Stimulated activated CD4-positive, alpha-beta T cell treated with anti-CD3 and anti-CD28 coated beads, TNF-alpha, amount 100 ng/mL, for 1 hour (primary cell): ENCODE data around the gene CRY2.

Experiments used
- DNase-seq, 3 donors: peaks; one replicate each; pipeline ENCODE4 v3.0.0-alpha.2; 2020; ENCODE audit warnings: low read depth in 3 of 3, low spot score in 1 of 3

Gene CRY2

DNA sequence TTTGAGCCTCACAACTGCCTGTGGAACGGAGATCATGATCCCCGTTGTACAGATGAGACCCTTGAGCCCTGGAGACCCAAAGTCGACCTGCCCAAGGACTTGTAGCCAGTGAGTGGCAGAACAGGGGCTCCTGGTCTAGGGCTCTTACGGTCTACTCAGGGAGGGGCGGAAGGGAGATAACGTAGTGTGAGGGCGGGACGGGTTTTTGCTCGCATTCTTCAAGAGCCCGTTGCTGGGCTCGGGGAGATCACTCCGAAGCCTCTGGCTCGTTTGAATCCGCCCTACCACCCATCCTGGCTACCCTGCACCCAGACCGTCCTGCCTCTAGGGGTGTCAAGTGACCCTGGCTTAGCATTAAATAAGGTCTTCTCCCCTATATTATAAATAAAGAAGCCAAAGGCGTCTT is 639 bp downstream of the CRY2 start:
- peak in 1 of 3 donors; percentile 0 for DNase-seq

DNA sequence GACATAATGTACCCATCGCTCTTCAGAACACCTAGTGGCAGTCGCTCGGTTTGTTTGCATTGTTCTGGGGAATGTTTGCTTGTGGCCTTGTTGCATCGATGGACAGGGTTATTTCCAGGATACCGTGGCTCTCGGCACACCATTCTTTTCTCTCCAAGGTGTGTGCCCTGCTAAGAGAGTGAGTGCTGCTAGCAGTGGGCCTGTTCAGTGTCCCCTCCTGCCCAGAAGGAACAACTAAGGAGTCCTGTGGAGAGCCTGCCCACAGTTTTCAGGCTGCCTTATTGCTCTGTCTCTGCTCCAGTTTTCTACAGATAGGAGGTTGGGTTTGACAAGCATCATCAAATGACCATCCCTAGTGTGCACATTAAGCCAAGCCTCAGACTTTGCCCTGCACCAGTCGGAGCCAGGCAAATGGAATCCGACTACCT is 1.4 kb downstream of the CRY2 start:
- DNase-seq: no peak

DNA sequence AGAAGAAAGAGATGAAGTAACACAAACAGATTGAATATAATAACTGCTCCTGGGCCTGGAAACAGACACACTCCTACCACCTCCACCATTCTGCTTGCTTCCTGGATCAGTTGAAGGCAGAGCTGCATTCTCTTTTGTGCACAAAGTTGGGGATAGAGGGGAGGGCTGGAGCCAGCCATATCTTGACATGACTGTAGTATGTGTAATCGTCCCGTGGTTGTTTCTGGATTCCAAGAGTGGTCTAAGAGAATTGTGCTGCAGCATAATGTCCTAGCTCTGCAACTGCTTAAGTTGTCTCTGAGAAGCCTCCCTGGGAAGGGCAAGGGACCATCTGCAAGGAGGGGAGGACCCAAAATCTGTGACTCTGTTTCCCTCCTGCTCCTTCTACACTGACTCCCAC is 3.2 kb downstream of the CRY2 start:
- DNase-seq: no peak

DNA sequence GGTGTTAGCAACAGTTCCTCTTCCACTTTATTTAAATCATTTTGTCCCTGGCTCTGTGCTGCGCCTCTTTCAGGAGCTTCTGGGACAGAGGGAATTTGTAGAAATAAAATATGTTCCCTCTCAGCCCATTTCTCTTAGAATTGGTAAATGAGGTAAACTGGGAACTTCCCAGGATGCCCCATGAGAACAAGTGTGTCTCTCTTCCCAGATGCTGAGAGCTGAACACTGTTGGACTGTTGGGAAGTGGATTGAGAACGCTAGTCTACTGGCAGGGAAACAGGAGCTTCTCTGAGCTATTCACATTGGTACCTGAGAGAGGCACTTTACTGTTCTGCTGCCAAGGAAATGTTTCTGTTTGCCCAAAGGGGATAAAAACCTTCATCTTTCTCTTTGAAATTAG is 4.0 kb downstream of the CRY2 start:
- no peak for DNase-seq

DNA sequence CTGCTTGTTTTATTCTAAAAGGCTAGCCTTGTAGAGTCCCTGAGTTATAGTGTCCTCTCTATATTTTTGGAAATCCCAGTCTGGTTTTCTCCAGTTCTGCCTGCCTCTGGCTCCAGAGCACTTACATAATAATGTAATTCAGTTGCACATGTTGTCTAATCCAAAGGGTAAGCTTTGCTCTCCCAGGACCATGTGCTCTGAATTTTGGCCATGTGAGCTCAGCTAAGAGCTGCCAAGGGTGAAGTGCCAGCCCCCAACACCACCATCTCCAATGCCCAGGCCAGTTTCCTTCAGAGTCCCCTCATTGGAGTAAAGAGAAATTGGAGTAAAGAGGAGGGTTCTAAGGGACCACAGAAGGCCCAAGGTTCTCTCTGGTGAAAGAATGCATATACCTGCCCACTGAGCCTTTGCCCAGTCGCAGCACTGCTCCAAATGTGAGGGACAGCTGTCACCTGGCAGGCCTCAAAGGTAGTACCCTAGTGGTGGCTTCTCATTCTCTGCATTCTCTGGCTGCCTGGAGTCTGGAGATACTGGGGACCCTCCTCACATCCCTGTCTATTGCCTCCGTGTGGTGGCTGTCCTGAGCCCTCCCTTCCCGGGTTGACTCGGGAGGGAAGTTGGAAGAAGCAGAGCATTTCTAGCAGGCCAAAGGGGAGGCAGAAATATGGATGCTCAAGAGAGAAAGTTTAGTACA is 4.9 kb downstream of the CRY2 start:
- no peak for DNase-seq

DNA sequence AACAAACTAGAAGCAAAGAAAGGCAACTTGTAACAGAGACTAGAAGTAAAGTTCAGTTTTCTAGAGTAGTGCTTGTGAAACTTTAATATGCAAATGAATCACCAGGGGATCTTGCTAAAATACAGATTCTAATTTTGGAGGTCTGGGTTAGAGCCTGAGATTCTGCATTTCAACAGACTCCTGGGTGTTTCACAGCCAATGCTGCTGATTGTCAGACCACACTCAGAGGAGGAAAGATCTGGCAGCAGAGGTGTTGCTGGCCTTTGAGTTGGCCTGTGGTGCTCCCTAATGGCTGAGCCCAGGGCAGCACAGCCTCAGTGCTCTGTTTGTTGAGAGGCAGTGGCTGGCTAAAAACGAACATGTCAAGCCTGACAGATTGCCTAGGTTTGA is 5.4 kb downstream of the CRY2 start:
- DNase-seq: no peak

DNA sequence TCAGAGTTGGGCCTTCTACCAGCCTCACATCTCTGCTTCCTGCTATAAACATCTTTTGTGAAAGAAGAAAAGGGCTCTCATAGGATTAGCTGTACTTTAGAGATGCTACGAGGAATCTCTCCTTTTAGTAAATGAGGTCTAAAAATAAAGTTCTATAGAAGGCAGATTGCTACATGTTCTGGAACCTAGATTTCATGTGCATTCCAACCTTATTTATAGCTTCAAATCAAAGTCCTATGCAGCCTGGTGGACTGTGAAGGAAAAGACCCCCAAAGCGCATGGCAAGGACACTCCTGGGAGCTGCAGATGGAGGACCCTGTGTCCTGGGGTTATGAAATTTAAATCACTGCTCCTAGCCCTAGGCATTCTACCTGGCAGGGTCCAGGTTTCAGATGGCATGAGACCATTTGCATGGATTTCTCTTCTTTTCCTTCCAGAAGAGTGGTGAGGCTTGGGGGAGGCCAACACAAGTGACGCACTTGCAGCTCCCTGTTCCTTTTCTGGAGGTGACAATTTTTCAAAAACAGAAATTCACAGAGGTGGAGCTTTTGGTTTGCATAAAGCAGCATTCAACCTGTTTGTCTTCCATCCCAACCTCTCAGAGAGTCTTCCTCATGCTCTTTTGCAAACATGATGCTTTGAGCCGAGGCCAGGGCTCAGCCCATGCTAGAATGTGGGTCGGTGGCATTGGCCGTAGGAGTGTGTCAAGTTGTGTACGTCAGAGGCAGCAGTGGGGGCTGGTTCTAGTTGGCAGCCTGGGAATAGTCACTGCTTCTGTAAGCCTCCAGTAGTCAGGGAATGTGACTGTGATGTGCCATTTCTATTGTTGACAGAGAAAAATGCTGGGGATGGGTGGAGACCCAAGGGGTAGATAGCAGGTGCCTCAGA is 6.3 kb downstream of the CRY2 start:
- DNase-seq: no peak

DNA sequence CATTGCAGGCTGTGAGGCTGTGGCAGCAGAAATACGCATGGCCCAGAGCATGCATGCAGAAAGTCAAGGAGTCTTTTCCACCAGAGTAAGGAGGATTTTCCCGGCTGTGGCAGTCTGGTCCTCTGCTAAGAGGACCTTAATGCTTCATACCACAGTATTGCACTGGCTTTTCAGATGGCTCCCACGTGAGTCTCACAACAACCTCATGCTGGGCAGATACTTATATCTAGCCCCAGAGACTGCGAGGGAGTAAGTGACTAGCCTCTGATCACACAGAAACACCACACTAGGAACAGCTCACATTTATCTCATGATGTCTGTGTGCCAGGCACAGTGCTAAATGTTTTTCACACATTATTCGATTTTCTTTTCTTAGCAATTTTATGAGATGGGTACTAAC is 8.0 kb downstream of the CRY2 start:
- DNase-seq: no peak

DNA sequence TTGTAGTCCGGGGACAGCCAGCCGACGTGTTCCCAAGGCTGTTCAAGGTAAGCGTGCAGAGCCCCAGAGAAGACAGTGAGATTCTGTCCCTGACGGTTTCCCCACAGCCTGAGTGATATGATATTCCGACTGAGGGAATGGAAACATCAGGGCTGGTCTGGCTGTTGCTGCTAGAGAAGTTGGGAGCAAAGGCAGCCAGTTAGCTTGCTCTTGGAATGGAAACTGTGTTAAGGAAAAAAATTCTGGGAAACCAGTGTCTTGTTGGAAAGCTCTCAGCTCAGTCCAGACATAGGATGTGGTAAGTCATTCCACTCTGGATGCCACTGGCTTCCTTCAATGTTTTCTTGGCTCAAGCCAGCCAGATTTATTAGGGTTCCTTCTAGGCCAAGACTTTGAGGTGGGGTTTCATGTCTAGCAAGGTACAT is 8.8 kb downstream of the CRY2 start:
- DNase-seq: no peak

DNA sequence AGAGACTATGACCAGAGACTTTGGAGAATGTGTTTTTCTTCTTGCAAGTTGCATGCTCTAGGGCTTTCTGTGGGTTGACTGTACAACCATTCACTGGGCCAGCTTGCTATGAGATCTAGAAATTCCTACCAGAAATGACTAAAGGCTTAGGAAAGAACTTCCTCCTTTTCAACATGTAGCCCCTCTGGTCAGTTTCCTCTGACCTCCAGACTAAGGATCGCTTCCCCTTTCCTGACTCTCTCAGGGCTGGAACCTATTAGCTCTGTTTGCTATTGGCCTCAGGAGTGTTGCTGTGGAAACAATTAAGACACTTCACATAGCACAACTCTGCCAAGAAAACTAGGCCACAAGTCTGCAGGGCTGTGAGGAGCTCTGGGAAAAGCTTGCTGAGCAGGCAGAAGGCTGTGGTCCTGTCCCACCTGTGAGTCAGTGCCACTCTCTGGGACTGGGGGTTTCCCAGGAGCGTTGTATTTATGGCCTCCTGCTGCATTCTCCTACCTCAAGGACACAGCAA is 10.7 kb downstream of the CRY2 start:
- DNase-seq: no peak

DNA sequence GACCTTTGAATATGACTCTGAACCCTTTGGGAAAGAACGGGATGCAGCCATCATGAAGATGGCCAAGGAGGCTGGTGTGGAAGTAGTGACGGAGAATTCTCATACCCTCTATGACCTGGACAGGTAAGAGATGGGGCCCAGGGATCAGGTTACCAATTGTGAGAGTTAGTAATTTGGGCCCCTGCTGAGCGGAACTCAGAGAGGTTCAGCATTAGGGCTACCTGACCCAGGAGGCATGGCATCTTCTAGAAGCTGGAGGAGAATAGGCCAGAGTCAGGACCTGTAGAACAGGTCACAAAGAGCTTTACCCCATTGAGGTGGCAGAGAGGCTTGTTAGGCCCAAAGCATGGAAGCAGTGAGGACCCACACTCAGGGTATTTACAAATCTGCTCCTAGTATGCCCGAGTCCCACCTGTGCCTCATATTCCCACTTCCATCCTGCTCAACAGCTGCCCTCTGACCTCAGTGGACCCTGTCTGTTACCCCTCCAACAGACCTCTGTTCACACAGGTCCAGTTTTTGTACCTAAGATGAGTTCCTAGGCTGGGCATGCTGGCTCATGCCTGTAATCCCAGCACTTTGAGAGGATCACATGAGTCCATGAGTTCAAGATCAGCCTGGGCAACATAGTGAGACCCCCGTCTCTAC is 11.6 kb downstream of the CRY2 start:
- DNase-seq: no peak

DNA sequence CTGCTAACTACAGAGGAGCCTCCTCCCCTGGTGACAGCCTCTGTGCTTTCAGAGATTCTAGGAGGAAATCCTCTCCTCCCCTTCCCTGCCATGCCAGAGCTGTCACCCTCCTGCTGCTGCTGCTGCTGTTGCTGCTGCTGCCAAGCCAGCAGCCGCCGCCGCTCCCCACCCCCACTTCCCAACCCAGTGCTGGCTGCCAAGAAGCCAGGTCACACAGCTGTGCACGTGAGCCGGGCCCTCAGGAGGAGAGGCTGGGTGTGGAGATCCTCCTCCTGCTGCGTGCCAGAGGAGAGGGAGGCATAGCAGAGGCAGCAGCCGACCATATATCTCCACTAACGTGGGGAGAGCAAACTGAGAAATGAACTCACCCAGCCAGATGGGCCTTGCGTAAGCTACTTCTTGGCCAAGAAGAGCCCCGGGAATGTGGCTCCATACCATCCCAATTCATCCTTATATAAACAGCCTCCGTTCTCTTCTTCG is 12.4 kb downstream of the CRY2 start:
- no peak for DNase-seq

DNA sequence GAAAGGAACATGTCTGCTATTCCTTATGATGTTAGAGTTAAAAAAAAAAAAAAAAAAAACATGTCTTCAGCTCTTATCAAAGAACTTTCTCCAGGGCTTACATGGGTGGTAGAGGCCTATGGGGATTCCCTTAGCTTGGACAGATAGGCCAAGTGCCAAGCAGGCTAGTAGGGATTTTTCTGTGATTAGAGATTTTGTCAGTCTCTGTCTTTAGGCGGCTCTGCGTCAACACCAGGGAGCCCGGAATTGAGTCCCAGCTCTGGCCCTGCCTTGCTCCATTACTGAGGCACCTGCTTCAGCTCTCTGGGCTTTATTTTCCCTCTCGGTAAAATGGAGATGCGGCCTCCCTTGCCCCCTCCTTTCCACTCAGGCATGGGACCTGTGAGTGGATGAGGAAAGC is 13.1 kb downstream of the CRY2 start:
- DNase-seq: no peak

DNA sequence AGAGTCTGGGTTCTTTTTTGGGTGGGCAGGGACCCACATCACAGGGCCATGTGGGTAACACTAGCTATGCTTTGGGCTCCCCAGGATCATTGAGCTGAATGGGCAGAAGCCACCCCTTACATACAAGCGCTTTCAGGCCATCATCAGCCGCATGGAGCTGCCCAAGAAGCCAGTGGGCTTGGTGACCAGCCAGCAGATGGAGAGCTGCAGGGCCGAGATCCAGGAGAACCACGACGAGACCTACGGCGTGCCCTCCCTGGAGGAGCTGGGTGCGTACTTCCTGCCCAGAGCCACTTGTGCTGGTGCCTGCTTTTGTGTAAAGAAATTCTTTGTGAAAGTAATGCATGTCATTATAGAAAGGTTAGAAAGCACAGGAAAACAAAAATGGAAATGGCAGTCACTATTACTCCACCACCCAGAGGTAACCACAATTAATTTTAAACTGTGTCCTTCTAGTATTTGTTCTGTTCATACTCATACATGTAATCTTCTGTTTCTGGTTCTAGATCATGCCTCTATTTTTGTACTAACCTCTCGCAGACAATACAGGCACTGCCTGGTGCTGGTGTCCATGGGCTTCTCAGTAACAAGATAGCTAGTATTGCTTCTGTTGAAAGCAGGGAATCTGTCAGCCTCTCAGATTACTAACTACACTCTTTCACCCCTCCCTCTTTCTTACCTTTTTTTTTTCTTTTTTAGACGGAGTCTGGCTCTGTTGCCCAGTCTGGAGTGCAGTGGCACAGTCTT is 13.7 kb downstream of the CRY2 start:
- no peak for DNase-seq

DNA sequence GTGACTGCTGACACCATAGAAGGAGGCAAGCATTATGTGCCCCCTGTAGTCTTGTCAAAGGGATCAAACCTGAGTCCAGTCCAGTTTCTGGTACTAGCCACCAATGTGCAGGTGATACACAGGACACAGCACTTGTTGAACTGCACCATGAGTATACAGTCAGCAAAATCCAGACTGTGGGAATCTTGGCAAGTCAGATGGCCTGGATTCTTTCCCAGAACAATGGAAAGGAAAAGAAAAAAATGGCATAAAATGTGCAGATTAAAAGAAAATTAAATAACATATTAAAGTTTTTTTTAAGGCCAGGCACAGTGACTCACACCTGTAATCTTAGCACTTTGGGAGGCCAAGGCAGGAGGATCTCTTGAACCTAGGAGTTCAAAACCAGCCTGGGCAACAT is 16.8 kb downstream of the CRY2 start:
- no peak for DNase-seq

DNA sequence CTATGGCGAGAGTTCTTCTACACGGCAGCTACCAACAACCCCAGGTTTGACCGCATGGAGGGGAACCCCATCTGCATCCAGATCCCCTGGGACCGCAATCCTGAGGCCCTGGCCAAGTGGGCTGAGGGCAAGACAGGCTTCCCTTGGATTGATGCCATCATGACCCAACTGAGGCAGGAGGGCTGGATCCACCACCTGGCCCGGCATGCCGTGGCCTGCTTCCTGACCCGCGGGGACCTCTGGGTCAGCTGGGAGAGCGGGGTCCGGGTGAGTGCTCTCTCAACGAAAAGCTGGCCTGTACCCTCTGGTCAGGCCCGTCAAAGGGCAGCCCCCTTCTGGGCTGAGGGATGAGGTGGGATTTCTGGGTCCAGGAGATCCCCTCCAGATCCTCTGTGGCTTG is 22.3 kb downstream of the CRY2 start:
- DNase-seq: no peak

DNA sequence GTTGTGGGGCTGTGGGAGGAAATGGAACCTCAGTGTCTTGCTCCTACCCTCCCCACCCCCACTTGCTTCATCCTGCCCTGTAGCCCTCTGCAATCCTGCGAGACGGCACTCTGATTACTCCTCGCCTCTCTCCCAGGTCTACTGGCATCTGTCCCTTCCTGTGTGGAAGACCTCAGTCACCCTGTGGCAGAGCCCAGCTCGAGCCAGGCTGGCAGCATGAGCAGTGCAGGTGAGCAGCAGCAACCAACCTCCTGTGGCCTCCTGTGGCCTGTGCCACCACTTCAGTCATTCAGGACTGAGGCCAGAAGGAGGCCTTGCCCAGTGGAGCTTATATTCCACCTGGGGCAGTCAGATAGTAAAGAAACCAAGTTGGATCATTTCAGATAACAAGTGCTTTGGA is 23.4 kb downstream of the CRY2 start:
- no peak for DNase-seq

DNA sequence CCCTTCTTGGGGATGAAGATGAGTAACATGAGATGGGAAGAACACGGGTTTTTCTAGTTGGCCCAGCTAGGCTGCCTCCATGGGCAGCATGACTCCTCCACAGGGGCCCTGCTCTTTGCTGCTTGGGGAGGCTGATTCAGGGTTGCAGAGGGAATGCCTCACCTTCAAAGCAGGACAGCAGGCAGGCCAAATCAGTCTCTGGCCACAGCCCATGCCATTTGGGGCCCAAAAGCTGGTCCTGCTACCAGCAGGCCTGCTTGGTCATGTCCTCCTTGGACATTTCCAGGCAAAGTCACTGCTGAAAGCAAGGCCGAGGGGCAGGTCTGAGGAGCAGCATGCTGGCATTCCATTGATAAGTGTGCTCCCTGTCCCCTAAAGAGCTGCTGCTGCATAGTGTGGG is 24.4 kb downstream of the CRY2 start:
- DNase-seq: no peak

DNA sequence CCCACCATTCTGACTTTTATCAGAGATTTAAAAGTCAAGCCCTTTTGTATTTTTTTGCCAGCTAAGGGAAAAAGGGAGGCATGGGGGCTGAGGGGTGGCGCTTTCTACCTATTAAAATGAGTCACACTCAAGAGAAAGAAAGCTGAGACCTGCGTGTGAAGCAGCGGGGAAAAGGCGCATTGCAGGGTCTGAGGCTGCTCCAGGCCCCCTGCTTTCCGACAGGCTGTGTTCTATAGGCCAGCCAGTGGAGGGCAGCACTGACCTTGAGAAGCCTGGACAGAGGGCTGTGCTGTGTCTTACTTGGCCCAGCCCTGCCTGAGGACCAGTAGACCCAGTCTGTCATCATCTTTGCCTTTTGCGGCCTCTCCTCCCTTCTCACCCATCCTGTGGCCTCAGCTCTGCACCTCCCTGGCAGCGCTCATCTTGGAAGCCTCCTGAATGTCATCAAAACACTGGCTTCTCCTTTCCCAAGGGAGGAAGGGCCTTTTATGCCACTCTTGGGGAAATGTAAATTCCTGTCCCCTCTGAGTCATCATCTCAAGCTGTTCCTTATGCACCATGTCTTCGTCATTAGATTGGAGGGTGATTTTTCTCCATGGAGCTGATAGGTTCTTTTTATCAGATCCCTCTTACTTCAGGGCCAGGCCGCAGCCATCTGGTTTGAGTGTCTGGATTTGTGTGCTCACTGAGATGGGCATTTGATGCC is 25.5 kb downstream of the CRY2 start:
- DNase-seq: no peak

DNA sequence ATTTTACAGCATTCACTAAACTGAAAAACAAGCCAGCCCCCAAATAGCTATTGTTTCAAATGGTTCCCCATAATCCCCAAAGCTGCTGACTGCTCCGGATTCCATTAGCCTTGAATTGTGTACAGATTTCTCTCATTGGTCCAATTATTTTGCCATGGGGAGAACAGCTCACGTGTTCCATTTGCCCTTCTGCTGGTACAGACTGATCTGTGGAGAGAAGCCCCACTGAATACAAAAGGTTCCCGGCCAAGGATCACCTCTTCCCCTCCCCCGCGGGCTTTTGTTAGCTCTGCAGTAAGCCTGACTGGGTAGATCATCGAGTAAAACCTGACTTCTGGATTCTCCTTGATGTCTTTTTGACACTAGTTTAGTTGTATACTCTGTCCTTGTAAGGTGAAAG is 29.1 kb downstream of the CRY2 start:
- no peak for DNase-seq
